Measurements from ENCODE around the gene CSDE1.

DNA sequence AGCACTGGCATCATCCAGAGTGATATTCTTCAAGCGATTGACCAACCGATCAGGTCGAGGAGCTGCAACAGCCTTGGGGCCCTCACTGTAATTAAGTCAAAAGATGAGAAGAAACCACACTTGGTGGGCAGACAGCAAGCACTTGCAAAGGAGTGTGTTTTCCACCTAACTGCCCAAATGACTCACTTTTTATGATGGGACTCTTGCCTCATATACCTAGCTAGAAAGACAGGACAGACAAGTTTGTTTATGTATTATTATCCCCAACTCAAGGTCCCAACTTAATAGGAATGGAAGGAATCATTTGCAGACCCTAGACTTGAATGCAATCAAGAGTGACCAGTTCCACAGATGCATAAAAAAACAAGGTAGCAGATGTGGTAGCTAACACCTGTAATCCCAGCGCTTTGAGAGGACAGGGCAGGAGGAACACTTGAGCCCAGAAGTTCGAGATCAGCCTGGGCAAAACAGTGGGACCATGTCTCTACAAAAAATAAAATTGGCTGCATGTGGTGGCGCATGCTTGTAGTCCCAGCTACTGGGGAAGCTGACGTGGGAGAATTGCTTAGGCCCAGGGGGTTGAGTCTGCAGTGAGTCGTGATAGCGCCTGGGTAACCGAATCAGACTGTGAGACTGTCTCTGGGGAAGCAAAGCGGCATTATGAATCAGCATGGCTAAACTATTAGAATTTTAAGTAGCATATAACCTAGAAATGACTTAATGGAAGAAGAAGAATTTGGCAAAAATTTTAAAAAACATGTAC lies 38.9 kb downstream of the CSDE1 start:
- TF ChIP-seq, protein P1, sequence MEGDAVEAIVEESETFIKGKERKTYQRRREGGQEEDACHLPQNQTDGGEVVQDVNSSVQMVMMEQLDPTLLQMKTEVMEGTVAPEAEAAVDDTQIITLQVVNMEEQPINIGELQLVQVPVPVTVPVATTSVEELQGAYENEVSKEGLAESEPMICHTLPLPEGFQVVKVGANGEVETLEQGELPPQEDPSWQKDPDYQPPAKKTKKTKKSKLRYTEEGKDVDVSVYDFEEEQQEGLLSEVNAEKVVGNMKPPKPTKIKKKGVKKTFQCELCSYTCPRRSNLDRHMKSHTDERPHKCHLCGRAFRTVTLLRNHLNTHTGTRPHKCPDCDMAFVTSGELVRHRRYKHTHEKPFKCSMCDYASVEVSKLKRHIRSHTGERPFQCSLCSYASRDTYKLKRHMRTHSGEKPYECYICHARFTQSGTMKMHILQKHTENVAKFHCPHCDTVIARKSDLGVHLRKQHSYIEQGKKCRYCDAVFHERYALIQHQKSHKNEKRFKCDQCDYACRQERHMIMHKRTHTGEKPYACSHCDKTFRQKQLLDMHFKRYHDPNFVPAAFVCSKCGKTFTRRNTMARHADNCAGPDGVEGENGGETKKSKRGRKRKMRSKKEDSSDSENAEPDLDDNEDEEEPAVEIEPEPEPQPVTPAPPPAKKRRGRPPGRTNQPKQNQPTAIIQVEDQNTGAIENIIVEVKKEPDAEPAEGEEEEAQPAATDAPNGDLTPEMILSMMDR (IDR thresholded peaks at IDR 0.05) = no peak
- TF ChIP-seq POLR2A (IDR thresholded peaks at IDR 0.05) = no peak
